GM20000 (cell line): ENCODE measurements around the gene FAM161A.
A peak's percentile ranks its signal among the peaks of the same experiment; 100 is the strongest.
"Not testable (repeated sequence)": the region's sequence is repeated elsewhere in the genome, so short reads cannot be mapped to it uniquely, and the experiment has no call there.

ENCODE experiments used
- DNase-seq: peaks from one replicate; pipeline ENCODE4 v3.0.0; 2012; ENCODE audit warnings: low spot score
- CTCF ChIP-seq: IDR thresholded peaks from 2 replicates; pipeline ENCODE4 v1.5.1; 2012; ENCODE audit warnings: mild to moderate bottlenecking, control low read depth; ENCODE audit errors: extremely low read depth, missing control alignments

FAM161A gene

GRCh38 chr2:61878761-61879160 lies 24.9 kb upstream of the FAM161A start:
- no peak for DNase-seq
- TF ChIP-seq CTCF: no peak

- no peak for DNase-seq
- no peak for TF ChIP-seq CTCF
Measured at GRCh38 chr2:61877571-61878245, 23.8 kb upstream of the FAM161A start.

- DNase-seq: no peak
- TF ChIP-seq CTCF: no peak
Measured at GRCh38 chr2:61876400-61876799, 22.5 kb upstream of the FAM161A start.

- DNase-seq: not testable (repeated sequence)
Measured at GRCh38 chr2:61866482-61867089, 12.7 kb upstream of the FAM161A start.

GRCh38 chr2:61862085-61862484 lies 8.2 kb upstream of the FAM161A start:
- no peak for TF ChIP-seq CTCF
- DNase-seq: no peak

- DNase-seq: peak; percentile 17
Measured at GRCh38 chr2:61857224-61857623, 3.4 kb upstream of the FAM161A start.

GRCh38 chr2:61855318-61855613 lies 1.4 kb upstream of the FAM161A start:
- DNase-seq: no peak
- TF ChIP-seq CTCF: no peak

More at GRCh38 chr2:61857224-61857623, 3.4 kb upstream of the FAM161A start:
- TF ChIP-seq CTCF: no peak
